Loucy (cell line): Measurements from ENCODE around the gene DHRS7B.

Source experiments
- EZH2phosphoT487 ChIP-seq: fragments of 200-600 bp; IDR thresholded peaks from 2 replicates; pipeline ENCODE4 v1.6.1; 2018; ENCODE audit warnings: antibody characterized with exemption, mild to moderate bottlenecking, moderate library complexity, borderline replicate concordance
- TF ChIP-seq, protein P1 (sequence below): fragments of 200-600 bp; sonication (generic); conservative IDR thresholded peaks from 2 replicates; pipeline ENCODE4 v1.5.1; 2014; ENCODE audit warnings: mild to moderate bottlenecking, antibody characterized with exemption, low read length

- TF ChIP-seq, protein P1, sequence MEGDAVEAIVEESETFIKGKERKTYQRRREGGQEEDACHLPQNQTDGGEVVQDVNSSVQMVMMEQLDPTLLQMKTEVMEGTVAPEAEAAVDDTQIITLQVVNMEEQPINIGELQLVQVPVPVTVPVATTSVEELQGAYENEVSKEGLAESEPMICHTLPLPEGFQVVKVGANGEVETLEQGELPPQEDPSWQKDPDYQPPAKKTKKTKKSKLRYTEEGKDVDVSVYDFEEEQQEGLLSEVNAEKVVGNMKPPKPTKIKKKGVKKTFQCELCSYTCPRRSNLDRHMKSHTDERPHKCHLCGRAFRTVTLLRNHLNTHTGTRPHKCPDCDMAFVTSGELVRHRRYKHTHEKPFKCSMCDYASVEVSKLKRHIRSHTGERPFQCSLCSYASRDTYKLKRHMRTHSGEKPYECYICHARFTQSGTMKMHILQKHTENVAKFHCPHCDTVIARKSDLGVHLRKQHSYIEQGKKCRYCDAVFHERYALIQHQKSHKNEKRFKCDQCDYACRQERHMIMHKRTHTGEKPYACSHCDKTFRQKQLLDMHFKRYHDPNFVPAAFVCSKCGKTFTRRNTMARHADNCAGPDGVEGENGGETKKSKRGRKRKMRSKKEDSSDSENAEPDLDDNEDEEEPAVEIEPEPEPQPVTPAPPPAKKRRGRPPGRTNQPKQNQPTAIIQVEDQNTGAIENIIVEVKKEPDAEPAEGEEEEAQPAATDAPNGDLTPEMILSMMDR = no peak
- TF ChIP-seq EZH2phosphoT487 = no peak
Observed at GRCh38 chr17:21193031-21193430, 66.3 kb downstream of the DHRS7B start.
